ENCODE data around the gene PRR5L.

DNA sequence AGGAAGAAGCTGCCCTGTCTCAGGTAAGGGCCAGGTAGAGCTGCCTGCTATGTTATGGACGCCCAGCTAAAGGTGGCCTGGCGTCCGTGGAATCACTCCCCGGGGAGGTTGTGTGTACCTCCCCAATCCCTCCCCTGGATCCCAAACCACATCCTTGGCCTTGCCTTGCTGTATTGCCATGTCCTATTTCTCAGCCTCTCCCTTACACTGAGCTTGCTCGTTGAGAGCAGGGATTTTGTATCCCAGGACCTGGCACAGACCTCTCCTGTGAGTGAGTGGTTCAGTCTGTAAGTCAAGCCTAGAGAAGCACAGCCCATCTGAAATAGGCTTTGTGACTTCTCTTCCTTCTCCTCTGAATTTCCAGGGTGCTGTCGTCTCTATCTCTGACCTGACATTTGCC is 160.1 kb downstream of the PRR5L start:
- TF ChIP-seq, protein P1, sequence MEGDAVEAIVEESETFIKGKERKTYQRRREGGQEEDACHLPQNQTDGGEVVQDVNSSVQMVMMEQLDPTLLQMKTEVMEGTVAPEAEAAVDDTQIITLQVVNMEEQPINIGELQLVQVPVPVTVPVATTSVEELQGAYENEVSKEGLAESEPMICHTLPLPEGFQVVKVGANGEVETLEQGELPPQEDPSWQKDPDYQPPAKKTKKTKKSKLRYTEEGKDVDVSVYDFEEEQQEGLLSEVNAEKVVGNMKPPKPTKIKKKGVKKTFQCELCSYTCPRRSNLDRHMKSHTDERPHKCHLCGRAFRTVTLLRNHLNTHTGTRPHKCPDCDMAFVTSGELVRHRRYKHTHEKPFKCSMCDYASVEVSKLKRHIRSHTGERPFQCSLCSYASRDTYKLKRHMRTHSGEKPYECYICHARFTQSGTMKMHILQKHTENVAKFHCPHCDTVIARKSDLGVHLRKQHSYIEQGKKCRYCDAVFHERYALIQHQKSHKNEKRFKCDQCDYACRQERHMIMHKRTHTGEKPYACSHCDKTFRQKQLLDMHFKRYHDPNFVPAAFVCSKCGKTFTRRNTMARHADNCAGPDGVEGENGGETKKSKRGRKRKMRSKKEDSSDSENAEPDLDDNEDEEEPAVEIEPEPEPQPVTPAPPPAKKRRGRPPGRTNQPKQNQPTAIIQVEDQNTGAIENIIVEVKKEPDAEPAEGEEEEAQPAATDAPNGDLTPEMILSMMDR (IDR thresholded peaks at IDR 0.05; ENCODE audit: insufficient read depth, low read length, poor library complexity, severe bottlenecking) = no peak
- TF ChIP-seq EZH2phosphoT487 (conservative IDR thresholded peaks at IDR 0.05; ENCODE audit: low read length) = no peak

Measured in SU-DHL-6 (cell line).